GM18868 (cell line): ENCODE data around the gene MRPL14.

ENCODE experiments used
- ATAC-seq: cut with Tn5 transposase; IDR thresholded peaks from one replicate; pipeline ENCODE4 v1.9.1; 2021; ENCODE audit warnings: mild to moderate bottlenecking, moderate library complexity; ENCODE audit not compliant: unreplicated experiment

Gene MRPL14

GRCh38 chr6:44126320-44127149 lies 717 bp downstream of the MRPL14 start:
- ATAC-seq: peak; percentile 54

DNA sequence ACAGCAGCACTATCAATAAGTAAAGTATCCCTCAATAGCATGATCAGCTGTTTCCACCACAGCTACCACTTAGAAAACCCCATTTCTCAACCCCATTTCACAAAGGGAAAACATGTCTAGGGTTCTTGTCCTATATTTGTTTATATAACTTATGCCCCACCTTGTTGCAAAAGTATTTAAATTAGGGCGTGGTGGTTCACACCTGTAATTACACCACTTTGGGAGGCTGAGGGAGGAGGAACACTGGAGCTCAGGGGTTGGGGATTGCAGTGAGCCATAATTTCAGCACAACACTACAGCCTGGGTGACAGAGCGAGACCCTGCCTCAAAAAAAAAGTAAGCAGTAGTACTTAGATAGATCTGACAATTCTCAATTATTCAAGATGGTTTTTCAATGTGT lies 3.7 kb downstream of the MRPL14 start:
- ATAC-seq: no peak

DNA sequence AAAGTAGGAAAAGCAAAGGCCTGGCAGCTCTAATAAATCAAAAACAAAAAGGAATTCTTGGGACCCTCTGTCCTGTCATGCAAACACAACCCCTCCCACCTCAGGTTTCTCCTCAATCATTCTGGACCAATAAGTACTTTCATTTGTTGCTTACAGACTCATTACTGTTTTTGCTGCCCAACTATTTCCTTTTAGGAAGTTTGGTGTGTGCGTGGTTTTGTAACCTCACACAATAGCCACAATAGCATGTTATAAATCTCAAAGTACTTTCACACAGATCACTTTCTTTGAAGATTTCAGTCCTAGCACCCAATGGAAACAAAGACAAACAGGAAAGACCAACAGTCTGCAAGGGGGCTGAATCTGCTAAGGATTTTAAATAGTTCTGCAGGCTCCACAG lies 4.5 kb downstream of the MRPL14 start:
- no peak for ATAC-seq

GRCh38 chr6:44120692-44121443 lies 6.4 kb downstream of the MRPL14 start:
- no peak for ATAC-seq

- no peak for ATAC-seq
These were observed 7.5 kb downstream of the MRPL14 start for GRCh38 chr6:44119704-44120262.

DNA sequence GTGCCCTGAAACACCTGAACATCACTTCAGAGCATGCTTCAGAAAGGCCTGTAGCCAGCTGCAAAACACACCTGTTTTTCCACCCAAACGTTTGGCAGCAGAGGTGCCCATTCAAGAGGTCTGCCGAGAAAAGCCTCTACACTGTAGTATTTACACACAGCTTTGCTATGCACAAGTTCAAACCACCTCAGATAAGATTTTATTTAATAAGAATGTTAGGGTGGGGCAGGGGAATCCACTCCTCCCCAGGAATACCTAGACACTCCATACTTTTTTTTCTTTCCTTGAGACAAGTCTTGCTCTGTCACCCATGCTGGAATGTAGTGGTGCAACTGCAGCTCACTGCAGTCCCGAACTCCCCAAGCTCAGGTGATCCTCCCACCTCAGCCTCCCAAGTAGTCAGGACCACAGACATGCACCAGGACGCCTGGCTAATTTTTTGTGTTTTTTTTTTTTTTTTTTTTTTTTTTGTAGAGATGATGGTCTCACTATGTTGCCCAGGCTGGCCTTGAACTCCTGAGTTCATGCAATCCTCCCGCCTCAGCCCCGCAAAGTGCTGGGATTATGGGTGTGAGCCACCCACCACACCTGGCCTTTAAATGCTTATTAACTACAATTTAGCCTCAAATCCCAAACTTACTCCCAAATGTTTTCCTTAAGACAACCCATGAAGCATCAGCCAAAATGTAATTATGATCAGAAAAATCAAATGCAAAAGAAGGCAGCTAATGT lies 9.7 kb downstream of the MRPL14 start:
- no peak for ATAC-seq

DNA sequence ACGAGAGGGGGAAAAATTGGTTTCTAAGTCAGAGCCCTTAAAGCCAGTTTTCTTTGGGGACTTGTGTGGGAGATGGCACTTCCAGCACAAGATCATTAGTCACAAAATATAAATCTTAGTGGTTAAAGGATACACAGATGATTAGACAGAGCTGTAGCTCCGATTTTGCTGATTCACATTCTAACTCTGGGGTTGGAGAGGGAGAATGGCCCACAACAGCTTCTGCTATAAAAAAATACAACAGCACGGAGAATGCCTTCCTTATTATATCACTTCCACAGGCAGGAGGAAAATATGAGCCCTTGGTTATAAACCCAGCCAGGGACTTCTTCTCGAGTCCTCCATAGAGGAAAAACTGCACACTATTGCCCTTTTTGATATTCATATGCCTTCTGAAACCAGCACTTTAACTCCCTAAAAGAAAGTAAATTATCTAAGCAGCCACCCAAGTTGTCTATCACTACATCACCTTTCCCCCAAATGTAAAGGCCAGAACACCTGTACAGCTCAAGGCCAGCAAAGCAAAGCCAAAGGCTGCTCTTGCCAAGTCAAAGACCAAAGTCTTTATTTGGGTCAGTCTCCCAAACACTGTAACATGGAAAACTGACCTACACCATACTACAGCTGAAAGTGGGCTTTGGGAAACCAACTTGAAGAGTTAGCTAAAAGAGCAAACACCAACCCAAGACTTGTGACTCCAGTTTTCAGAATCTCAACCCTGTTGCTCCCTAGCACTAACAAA lies 10.4 kb downstream of the MRPL14 start:
- ATAC-seq: no peak

DNA sequence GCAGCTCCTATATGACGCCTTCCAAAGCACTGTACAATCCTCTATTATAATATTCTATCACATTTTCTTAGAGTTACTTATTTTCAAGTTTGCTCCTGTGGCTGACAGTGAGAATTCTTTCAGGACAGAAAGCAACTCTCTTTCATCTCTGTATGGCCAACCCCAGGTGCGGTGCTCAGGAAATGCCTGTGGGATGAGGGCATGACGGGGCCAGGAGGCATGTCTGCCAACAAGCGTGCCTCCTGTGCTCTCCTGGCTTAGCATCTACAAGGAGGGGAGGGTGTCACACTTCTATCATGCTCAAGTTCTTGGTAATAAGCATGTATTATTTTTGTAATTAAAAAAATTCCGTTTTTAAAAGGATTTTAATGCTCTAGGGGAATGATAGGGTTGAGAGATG lies 11.4 kb downstream of the MRPL14 start:
- ATAC-seq: no peak

GRCh38 chr6:44113414-44113813 lies 13.8 kb downstream of the MRPL14 start:
- ATAC-seq: no peak

- ATAC-seq: no peak
These were observed 15.5 kb downstream of the MRPL14 start for GRCh38 chr6:44111434-44112417.

GRCh38 chr6:44110966-44111365 lies 16.3 kb downstream of the MRPL14 start:
- ATAC-seq: no peak

- no peak for ATAC-seq
These were observed 17.1 kb downstream of the MRPL14 start for GRCh38 chr6:44110005-44110676.

DNA sequence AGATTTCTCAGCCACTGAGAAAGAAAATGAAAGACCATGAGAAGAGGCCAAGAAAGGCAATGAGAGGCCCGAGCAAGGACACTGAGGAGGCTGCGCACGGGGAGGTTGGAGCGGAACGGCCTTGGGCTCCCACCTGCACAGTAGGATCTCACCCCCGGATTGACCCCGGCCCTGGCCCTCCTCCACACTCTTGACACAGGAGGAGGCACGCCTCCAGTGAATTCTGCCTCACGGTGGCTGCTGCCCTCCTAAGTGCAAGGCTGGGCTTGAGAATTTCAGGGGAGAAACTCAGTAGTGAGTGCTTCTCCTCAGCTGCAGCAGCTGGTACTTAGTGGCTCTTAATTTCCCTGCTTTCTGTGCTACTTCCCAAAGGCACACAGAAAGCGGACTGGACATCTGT lies 18.0 kb downstream of the MRPL14 start:
- no peak for ATAC-seq

- no peak for ATAC-seq
These were observed 18.8 kb downstream of the MRPL14 start for GRCh38 chr6:44108471-44108870.

- no peak for ATAC-seq
These were observed 20.2 kb downstream of the MRPL14 start for GRCh38 chr6:44107017-44107416.

- no peak for ATAC-seq
These were observed 21.1 kb downstream of the MRPL14 start for GRCh38 chr6:44105993-44106740.

DNA sequence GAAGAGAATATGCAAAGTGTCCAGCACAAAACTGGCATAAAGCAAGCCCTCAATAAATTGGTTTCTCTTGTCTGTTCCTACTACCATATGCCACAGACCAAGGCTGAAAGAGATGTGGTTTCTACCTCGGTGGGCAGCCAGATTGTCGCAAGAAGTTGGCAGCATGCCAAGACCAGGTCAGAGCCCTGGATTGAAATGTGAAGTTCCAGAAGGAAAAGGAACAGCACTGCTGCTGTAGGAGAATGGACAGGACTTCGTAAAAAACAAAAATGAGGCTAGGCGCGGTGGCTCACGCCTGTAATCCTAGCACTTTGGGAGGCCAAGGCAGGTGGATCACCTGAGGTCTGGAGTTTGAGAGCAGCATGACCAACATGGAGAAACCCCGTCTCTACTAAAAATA lies 22.1 kb downstream of the MRPL14 start:
- ATAC-seq: no peak

GRCh38 chr6:44104481-44105021 lies 22.7 kb downstream of the MRPL14 start:
- ATAC-seq: no peak
